Measurements from ENCODE around the gene ZFHX3. TPM values are rescaled to one million over a fixed set of nuclear protein-coding genes. Genes with fewer than 3 reads are reported as not detected.

ZFHX3 gene
- total and polyA plus RNA-seq, 10 of the 15 experiments (the other 5 are each of a cell fraction or from before 2014, with no cell fraction given): 0.68 to 8.6 (median 2.0) TPM

DNA sequence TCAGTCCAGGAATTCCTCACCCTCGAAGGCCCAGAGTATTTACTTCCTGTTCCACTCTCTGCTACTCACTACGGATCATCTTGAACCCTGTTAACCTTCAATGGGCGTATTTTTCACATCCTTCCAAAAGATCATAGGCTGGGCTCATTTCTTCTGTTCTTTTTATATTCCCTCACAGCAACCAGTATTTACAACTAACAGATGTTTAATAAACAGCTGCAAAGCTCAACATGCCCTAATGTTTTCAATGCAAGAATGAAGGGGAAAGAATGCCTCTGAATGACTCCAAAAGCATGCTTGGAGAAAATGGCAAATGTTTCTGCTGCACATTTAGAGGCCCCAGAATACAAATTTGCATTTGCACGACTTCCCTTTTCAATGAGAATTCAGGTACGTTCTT, 174.9 kb downstream of the ZFHX3 start:
- Histone ChIP-seq H3K36me3 (ENCODE audit: control insufficient read depth in 2 of 2, insufficient read depth in 2 of 2, low read length in 1 of 2) (no peaks in the 10 kb centered on the region), H3K79me2 (ENCODE audit: control insufficient read depth, insufficient read depth, low read length) (no peaks in the 10 kb centered on the region), H2AFZ (ENCODE audit: control insufficient read depth, low read depth, low read length) (no peak overlapping the region), H3K4me1 (ENCODE audit: control insufficient read depth, insufficient read depth, low read length) (no peaks in the 10 kb centered on the region), H3K27me3 (replicated peaks in 1 of 2; ENCODE audit: control insufficient read depth in 2 of 2, insufficient read depth in 2 of 2, low read length in 1 of 2) (no peaks in the 10 kb centered on the region), H3K4me2 (ENCODE audit: control insufficient read depth, insufficient read depth) (no peak overlapping the region), H3K9ac (ENCODE audit: control insufficient read depth, insufficient read depth, low read length) (no peak overlapping the region), H3K4me3 (no peak overlapping the region), H3K9me3 (replicated peaks; ENCODE audit: control insufficient read depth, insufficient read depth, low read length) (no peaks in the 10 kb centered on the region), H3K27ac (ENCODE audit: control insufficient read depth, insufficient read depth) (no peak overlapping the region), H4K20me1 (ENCODE audit: control insufficient read depth, insufficient read depth) (no peaks in the 10 kb centered on the region)
- DNase-seq (ENCODE audit: low read depth, low spot score) (no peak), FAIRE-seq (no peak), ATAC-seq (no peak)
- BruUV-seq (replicated peaks): no TSS peak
- ChIA-PET RAD21 (ENCODE audit: unreplicated experiment) (no interaction called here), POLR2A (no interaction called here), CTCF (no interaction called here), SMC1A (ENCODE audit: uncharacterized antibody, unreplicated experiment) (no interaction called here)
- TF ChIP-seq CHD1 (IDR thresholded peaks at IDR 0.05; ENCODE audit: low read depth, low read length): no peak
- no peak for TF ChIP-seq YBX1 (IDR thresholded peaks at IDR 0.05)
- no peak for TF ChIP-seq SMC3 (IDR thresholded peaks at IDR 0.05; ENCODE audit: borderline replicate concordance, low read length)
- no peak for TF ChIP-seq CBX3 (IDR thresholded peaks at IDR 0.05; ENCODE audit: borderline replicate concordance, low read depth)
- no peak for TF ChIP-seq PAX8 (IDR thresholded peaks at IDR 0.05)
- TF ChIP-seq, protein P1, sequence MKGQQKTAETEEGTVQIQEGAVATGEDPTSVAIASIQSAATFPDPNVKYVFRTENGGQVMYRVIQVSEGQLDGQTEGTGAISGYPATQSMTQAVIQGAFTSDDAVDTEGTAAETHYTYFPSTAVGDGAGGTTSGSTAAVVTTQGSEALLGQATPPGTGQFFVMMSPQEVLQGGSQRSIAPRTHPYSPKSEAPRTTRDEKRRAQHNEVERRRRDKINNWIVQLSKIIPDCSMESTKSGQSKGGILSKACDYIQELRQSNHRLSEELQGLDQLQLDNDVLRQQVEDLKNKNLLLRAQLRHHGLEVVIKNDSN (IDR thresholded peaks at IDR 0.05; ENCODE audit: borderline replicate concordance, extremely low read length, insufficient read depth, low read depth, low read length): no peak
- TF ChIP-seq CEBPB (IDR thresholded peaks at IDR 0.05; ENCODE audit: borderline replicate concordance in 1 of 2, low read depth in 2 of 2, low read length in 2 of 2): no peak
- TF ChIP-seq NR2C2 (IDR thresholded peaks at IDR 0.05; ENCODE audit: borderline replicate concordance, control insufficient read depth, insufficient read length, low read depth): no peak
- no peak for TF ChIP-seq ZNF207 (IDR thresholded peaks at IDR 0.05; ENCODE audit: borderline replicate concordance)
- no peak for TF ChIP-seq PAX5 (IDR thresholded peaks at IDR 0.05; ENCODE audit: borderline replicate concordance, low read depth, low read length)
- no peak for TF ChIP-seq EGR1 (IDR thresholded peaks at IDR 0.05; ENCODE audit: borderline replicate concordance in 1 of 2, low read depth in 2 of 2, low read length in 2 of 2)
- TF ChIP-seq KLF5 (IDR thresholded peaks at IDR 0.05; ENCODE audit: partially characterized antibody): no peak
- TF ChIP-seq NFIC (IDR thresholded peaks at IDR 0.05; ENCODE audit: low read depth, low read length): no peak
- TF ChIP-seq, protein P2, sequence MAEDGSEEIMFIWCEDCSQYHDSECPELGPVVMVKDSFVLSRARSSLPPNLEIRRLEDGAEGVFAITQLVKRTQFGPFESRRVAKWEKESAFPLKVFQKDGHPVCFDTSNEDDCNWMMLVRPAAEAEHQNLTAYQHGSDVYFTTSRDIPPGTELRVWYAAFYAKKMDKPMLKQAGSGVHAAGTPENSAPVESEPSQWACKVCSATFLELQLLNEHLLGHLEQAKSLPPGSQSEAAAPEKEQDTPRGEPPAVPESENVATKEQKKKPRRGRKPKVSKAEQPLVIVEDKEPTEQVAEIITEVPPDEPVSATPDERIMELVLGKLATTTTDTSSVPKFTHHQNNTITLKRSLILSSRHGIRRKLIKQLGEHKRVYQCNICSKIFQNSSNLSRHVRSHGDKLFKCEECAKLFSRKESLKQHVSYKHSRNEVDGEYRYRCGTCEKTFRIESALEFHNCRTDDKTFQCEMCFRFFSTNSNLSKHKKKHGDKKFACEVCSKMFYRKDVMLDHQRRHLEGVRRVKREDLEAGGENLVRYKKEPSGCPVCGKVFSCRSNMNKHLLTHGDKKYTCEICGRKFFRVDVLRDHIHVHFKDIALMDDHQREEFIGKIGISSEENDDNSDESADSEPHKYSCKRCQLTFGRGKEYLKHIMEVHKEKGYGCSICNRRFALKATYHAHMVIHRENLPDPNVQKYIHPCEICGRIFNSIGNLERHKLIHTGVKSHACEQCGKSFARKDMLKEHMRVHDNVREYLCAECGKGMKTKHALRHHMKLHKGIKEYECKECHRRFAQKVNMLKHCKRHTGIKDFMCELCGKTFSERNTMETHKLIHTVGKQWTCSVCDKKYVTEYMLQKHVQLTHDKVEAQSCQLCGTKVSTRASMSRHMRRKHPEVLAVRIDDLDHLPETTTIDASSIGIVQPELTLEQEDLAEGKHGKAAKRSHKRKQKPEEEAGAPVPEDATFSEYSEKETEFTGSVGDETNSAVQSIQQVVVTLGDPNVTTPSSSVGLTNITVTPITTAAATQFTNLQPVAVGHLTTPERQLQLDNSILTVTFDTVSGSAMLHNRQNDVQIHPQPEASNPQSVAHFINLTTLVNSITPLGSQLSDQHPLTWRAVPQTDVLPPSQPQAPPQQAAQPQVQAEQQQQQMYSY (CRISPR knock-in tag; IDR thresholded peaks at IDR 0.05): no peak
- TF ChIP-seq HDGF (IDR thresholded peaks at IDR 0.05): no peak
- no peak for TF ChIP-seq RCOR1 (conservative IDR thresholded peaks at IDR 0.05; ENCODE audit: low read depth, low read length)
- intact Hi-C loops (cut with micrococcal nuclease; ENCODE audit: unreplicated experiment): no loop called here
- WGBS (ENCODE audit: insufficient coverage, insufficient replicate concordance, low lambda C conversion rate, missing lambda C conversion rate): 79% methylated on average over 5 of the region's 5 CpGs
- in situ Hi-C loops (cut with MboI): no loop called here
